Hepatocyte (in vitro differentiated cells): ENCODE measurements around the gene C10orf95. TPM values are rescaled to one million over a fixed set of nuclear protein-coding genes. Genes with fewer than 3 reads are reported as not detected.
A peak's percentile ranks its signal among the peaks of the same experiment; 100 is the strongest.

Experiments used
- DNase-seq: peaks from one replicate; pipeline ENCODE4 v3.0.0-alpha.2; 2016; ENCODE audit warnings: low spot score
- H2AFZ ChIP-seq: fragments of 200-600 bp; sonication (generic); 2 replicates; pipeline ENCODE4 v1.6.0; 2016; ENCODE audit warnings: antibody characterized with exemption, mild to moderate bottlenecking
- H3K27ac ChIP-seq: fragments of 200-600 bp; sonication (generic); 2 replicates; pipeline ENCODE4 v1.5.1; 2016; ENCODE audit warnings: mild to moderate bottlenecking
- H3K27me3 ChIP-seq: fragments of 200-600 bp; sonication (generic); 2 replicates; pipeline ENCODE4 v1.6.1; 2016
- H3K36me3 ChIP-seq: fragments of 200-600 bp; sonication (generic); replicated peaks from 2 replicates; pipeline ENCODE4 v1.5.1; 2016; ENCODE audit warnings: low read depth; ENCODE audit not compliant: insufficient read depth
- H3K4me1 ChIP-seq: fragments of 200-600 bp; sonication (generic); 2 replicates; pipeline ENCODE4 v1.5.1; 2016; ENCODE audit warnings: mild to moderate bottlenecking, moderate library complexity; ENCODE audit not compliant: insufficient read depth
- H3K4me2 ChIP-seq: fragments of 200-600 bp; sonication (generic); 2 replicates; pipeline ENCODE4 v1.6.0; 2016
- H3K4me3 ChIP-seq: fragments of 200-600 bp; sonication (generic); 2 replicates; pipeline ENCODE4 v1.5.1; 2016; ENCODE audit warnings: mild to moderate bottlenecking
- H3K79me2 ChIP-seq: fragments of 200-600 bp; sonication (generic); 2 replicates; pipeline ENCODE4 v1.6.0; 2017; ENCODE audit warnings: mild to moderate bottlenecking
- H3K9me2 ChIP-seq: fragments of 200-600 bp; sonication (generic); replicated peaks from 2 replicates; pipeline ENCODE4 v1.6.0; 2017; ENCODE audit warnings: mild to moderate bottlenecking; ENCODE audit not compliant: insufficient read depth
- H3K9me3 ChIP-seq: fragments of 200-600 bp; sonication (generic); 2 replicates; pipeline ENCODE4 v1.5.1; 2016; ENCODE audit warnings: low read depth, mild to moderate bottlenecking
- H4K20me1 ChIP-seq: fragments of 200-600 bp; sonication (generic); 2 replicates; pipeline ENCODE4 v1.6.0; 2016; ENCODE audit warnings: mild to moderate bottlenecking; ENCODE audit not compliant: insufficient read depth, poor library complexity, severe bottlenecking
- CTCF ChIP-seq: fragments of 200-600 bp; sonication (generic); IDR thresholded peaks from 2 replicates; pipeline ENCODE4 v1.5.1; 2016; ENCODE audit warnings: antibody characterized with exemption, mild to moderate bottlenecking; ENCODE audit not compliant: poor library complexity
- EZH2 ChIP-seq: fragments of 200-600 bp; sonication (generic); IDR thresholded peaks from 2 replicates; pipeline ENCODE4 v1.6.1; 2016; ENCODE audit warnings: antibody characterized with exemption, mild to moderate bottlenecking, borderline replicate concordance
- EZH2phosphoT487 ChIP-seq: fragments of 200-600 bp; sonication (generic); IDR thresholded peaks from one replicate; pipeline ENCODE4 v1.6.1; 2018; ENCODE audit warnings: antibody characterized with exemption, mild to moderate bottlenecking, low read depth, moderate library complexity; ENCODE audit not compliant: unreplicated experiment, severe bottlenecking
- WGBS: methylation state at CpG from one replicate; pipeline ENCODE4 v1.1.6; 2016; ENCODE audit warnings: low lambda C conversion rate; ENCODE audit errors: missing lambda C conversion rate; 5-methylcytosine and 5-hydroxymethylcytosine counted together
- polyA plus RNA-seq: library from polyadenylated mRNA; unstranded; fragments of >200 nt; fragmentation: Nextera tagmentation; extraction: Ambion mirVana; gene quantifications from 2 replicates; pipeline ENCODE4 v1.2.1, GENCODE V29; 2016
- total RNA-seq: library from RNA; depleted of rRNA; stranded (reverse); fragments of >200 nt; gene quantifications from 2 replicates; pipeline ENCODE4 v1.2.3, GENCODE V29; 2014

C10orf95 gene
- total and polyA plus RNA-seq, 2 experiments from 2014 or later: 5.2 to 7.7 TPM

GRCh38 chr10:102421507-102421756 is 29.9 kb downstream of the C10orf95 start:
- Histone ChIP-seq H3K9me3 (no peaks in the 10 kb centered on the region), H3K36me3 (no peaks in the 10 kb centered on the region), H3K27ac (peak overlapping the region; percentile 92), H3K9me2 (no peaks in the 10 kb centered on the region), H2AFZ (peak overlapping the region; percentile 95), H3K79me2 (peaks cover 21% of the 10 kb centered on the region), H3K4me2 (peak overlapping the region; percentile 100), H4K20me1 (peaks cover 5% of the 10 kb centered on the region), H3K4me3 (peak overlapping the region; percentile 63), H3K27me3 (peaks cover 14% of the 10 kb centered on the region), H3K4me1 (peaks cover 24% of the 10 kb centered on the region)
- 1% methylated on average over 9 of the region's 14 CpGs for WGBS
- TF ChIP-seq EZH2 (no peak), EZH2phosphoT487 (no peak), CTCF (no peak)
- no peak for DNase-seq

GRCh38 chr10:102420714-102421506 is 30.4 kb downstream of the C10orf95 start, which contains the start of gene FBXL15:
Gene FBXL15, plus strand, starts transcription at chr10:102420836. Its CDS starts 294 bp downstream, at chr10:102421130.
- Histone ChIP-seq H3K9me2 (no peaks in the 10 kb centered on the region), H2AFZ (peak within 1 kb of the TSS; percentile 95), H3K79me2 (peaks cover 17% of the 10 kb centered on the region), H3K27me3 (peaks cover 14% of the 10 kb centered on the region), H3K9me3 (no peaks in the 10 kb centered on the region), H3K4me1 (peaks cover 24% of the 10 kb centered on the region), H3K4me2 (peak within 1 kb of the TSS; percentile 100), H3K36me3 (no peaks in the 10 kb centered on the region), H3K4me3 (peak within 1 kb of the TSS; percentile 63), H3K27ac (peak within 1 kb of the TSS; percentile 92), H4K20me1 (peaks cover 5% of the 10 kb centered on the region)
- WGBS: 1% methylated on average over 50 of the region's 66 CpGs
- DNase-seq: peak; percentile 99
- no peak for TF ChIP-seq CTCF
- no peak for TF ChIP-seq EZH2
- no peak for TF ChIP-seq EZH2phosphoT487

GRCh38 chr10:102420181-102420713 is 31.1 kb downstream of the C10orf95 start:
- H3K4me1 ChIP-seq: peaks cover 24% of the 10 kb centered on the region
- H3K9me2 ChIP-seq: no peaks in the 10 kb centered on the region
- TF ChIP-seq CTCF (no peak), EZH2phosphoT487 (no peak), EZH2 (no peak)
- H3K27ac ChIP-seq: peak overlapping the region; percentile 92
- peak overlapping the region; percentile 63 for H3K4me3 ChIP-seq
- peak overlapping the region; percentile 78 for H2AFZ ChIP-seq
- H3K79me2 ChIP-seq: peaks cover 17% of the 10 kb centered on the region
- peak overlapping the region; percentile 100 for H3K4me2 ChIP-seq
- DNase-seq: no peak
- H4K20me1 ChIP-seq: peaks cover 5% of the 10 kb centered on the region
- H3K27me3 ChIP-seq: peaks cover 14% of the 10 kb centered on the region
- WGBS: 2% methylated on average over 21 of the region's 21 CpGs
- no peaks in the 10 kb centered on the region for H3K9me3 ChIP-seq
- H3K36me3 ChIP-seq: no peaks in the 10 kb centered on the region
